Naive B cell (primary cell): ENCODE measurements around the gene NCBP3. TPM values are rescaled to one million over a fixed set of nuclear protein-coding genes. Genes with fewer than 3 reads are reported as not detected.

Source experiments
- ATAC-seq, 2 donors: fragments of 150-1000 bp; cut with Tn5 transposase; 2 replicates each; pipeline ENCODE4 v1.10.0; 2021; ENCODE audit warnings: low read depth in 2 of 2, mild to moderate bottlenecking in 2 of 2, moderate library complexity in 2 of 2
- DNase-seq: peaks from one replicate; pipeline ENCODE4 v3.0.0; 2022
- H3K27ac Mint-ChIP-seq, 6 donors: one replicate each; pipeline ENCODE4 v1.8.0; 2020 to 2022; ENCODE audit warnings: mild to moderate bottlenecking in 6 of 6, mixed read lengths in 6 of 6, moderate library complexity in 5 of 6, inconsistent platforms in 2 of 6
- H3K27me3 Mint-ChIP-seq, 3 donors: one replicate each; pipeline ENCODE4 v1.8.0; 2021 to 2022; ENCODE audit warnings: mixed read lengths in 3 of 3, mild to moderate bottlenecking in 1 of 3
- H3K36me3 Mint-ChIP-seq, 2 donors: one replicate each; pipeline ENCODE4 v1.8.0; 2020 to 2022; ENCODE audit warnings: mixed read lengths in 2 of 2, inconsistent platforms in 1 of 2, mild to moderate bottlenecking in 1 of 2
- H3K4me1 Mint-ChIP-seq, 3 donors: one replicate each; pipeline ENCODE4 v1.8.0; 2020 to 2022; ENCODE audit warnings: mixed read lengths in 3 of 3, inconsistent platforms in 1 of 3, mild to moderate bottlenecking in 1 of 3, moderate library complexity in 1 of 3
- H3K4me3 Mint-ChIP-seq, 8 donors: one replicate each; pipeline ENCODE4 v1.8.0; 2020 to 2022; ENCODE audit warnings: mild to moderate bottlenecking in 8 of 8, mixed read lengths in 8 of 8, moderate library complexity in 8 of 8, inconsistent platforms in 2 of 8
- H3K9me3 Mint-ChIP-seq, 7 donors: one replicate each; pipeline ENCODE4 v1.8.0; 2020 to 2022; ENCODE audit warnings: mixed read lengths in 7 of 7, mild to moderate bottlenecking in 5 of 7, inconsistent platforms in 2 of 7, moderate library complexity in 1 of 7
- polyA plus RNA-seq, 6 donors: library from polyadenylated mRNA; unstranded; fragments of 300-500 nt; fragmentation: Illumina TruSeq; gene quantifications; one replicate each; pipeline ENCODE4 v1.2.3, GENCODE V29; 2021; ENCODE audit warnings: low read depth in 6 of 6

NCBP3 gene
- polyA plus RNA-seq = 10 to 100 TPM in 5 of 6 donors, 1 to 10 TPM in 1; 9.4 to 34.1 (median 13.2) TPM

- Mint-ChIP-seq H3K4me1 (peaks cover 15 to 32% (median 16%) of the 10 kb centered on the region in 3 donors), H3K9me3 (no peaks in the 10 kb centered on the region), H3K27ac (peak within 1 kb of the TSS; percentile 83 to 96 (median 92)), H3K4me3 (peak within 1 kb of the TSS; percentile 86 to 99 (median 94)), H3K36me3 (peaks cover under 1 to 2% of the 10 kb centered on the region in 2 donors), H3K27me3 (peaks cover 0 to 3% (median 0%) of the 10 kb centered on the region in 3 donors)
- DNase-seq (peak; percentile 90), ATAC-seq (peak; percentile 94 to 95)
Observed at GRCh38 chr17:3845621-3846436, at the start of gene NCBP3. Gene NCBP3 (minus strand): TSS chr17:3846246. CDS start chr17:3846223, 23 bp downstream.

- H3K27me3 Mint-ChIP-seq = no peaks in the 10 kb centered on the region
- peaks cover 0 to 8% of the 10 kb centered on the region in 2 donors for H3K36me3 Mint-ChIP-seq
- no peak for DNase-seq
- H3K27ac Mint-ChIP-seq = peak overlapping the region in 5 of 6 donors; percentile 14 to 81 (median 65)
- ATAC-seq = no peak
- peaks cover 34 to 38% (median 37%) of the 10 kb centered on the region in 3 donors for H3K4me1 Mint-ChIP-seq
- no peaks in the 10 kb centered on the region for H3K9me3 Mint-ChIP-seq
- H3K4me3 Mint-ChIP-seq = peak overlapping the region in 3 of 8 donors; percentile 0 to 71 (median 60)
Observed at GRCh38 chr17:3895354-3895753, 49.3 kb upstream of the NCBP3 start.

GRCh38 chr17:3894911-3895343, 48.9 kb upstream of the NCBP3 start:
- no peaks in the 10 kb centered on the region for H3K27me3 Mint-ChIP-seq

GRCh38 chr17:3894188-3894587, 48.1 kb upstream of the NCBP3 start:
- H3K27me3 Mint-ChIP-seq = no peaks in the 10 kb centered on the region
- DNase-seq = no peak
- ATAC-seq = no peak
- H3K9me3 Mint-ChIP-seq = no peaks in the 10 kb centered on the region
- peak overlapping the region; percentile 83 to 90 (median 86) for H3K4me3 Mint-ChIP-seq
- peaks cover 38 to 41% (median 41%) of the 10 kb centered on the region in 3 donors for H3K4me1 Mint-ChIP-seq
- H3K27ac Mint-ChIP-seq = peak overlapping the region in 2 of 6 donors; percentile 92 to 94
- H3K36me3 Mint-ChIP-seq = peaks cover 0 to 8% of the 10 kb centered on the region in 2 donors

More at GRCh38 chr17:3894911-3895343, 48.9 kb upstream of the NCBP3 start:
- Mint-ChIP-seq H3K36me3 (peaks cover 0 to 8% of the 10 kb centered on the region in 2 donors), H3K9me3 (no peaks in the 10 kb centered on the region), H3K4me1 (peaks cover 38 to 41% (median 41%) of the 10 kb centered on the region in 3 donors), H3K27ac (peak overlapping the region in 5 of 6 donors; percentile 14 to 81 (median 65)), H3K4me3 (peak overlapping the region in 5 of 8 donors; percentile 0 to 71 (median 59))
- no peak for ATAC-seq
- no peak for DNase-seq

GRCh38 chr17:3893720-3894116, 47.7 kb upstream of the NCBP3 start:
- peak overlapping the region; percentile 83 to 90 (median 86) for H3K4me3 Mint-ChIP-seq
- H3K27ac Mint-ChIP-seq = peak overlapping the region; percentile 86 to 94 (median 92)
- H3K4me1 Mint-ChIP-seq = peaks cover 38 to 41% (median 41%) of the 10 kb centered on the region in 3 donors
- DNase-seq (no peak), ATAC-seq (no peak)
- H3K36me3 Mint-ChIP-seq = peaks cover 0 to 8% of the 10 kb centered on the region in 2 donors
- no peaks in the 10 kb centered on the region for H3K9me3 Mint-ChIP-seq
- H3K27me3 Mint-ChIP-seq = no peaks in the 10 kb centered on the region

GRCh38 chr17:3893003-3893719, 47.1 kb upstream of the NCBP3 start, which contains the start of gene CAMKK1:
Gene CAMKK1 (minus strand): TSS chr17:3893053. CDS start chr17:3885687, 7,366 bp downstream.
- H3K4me3 Mint-ChIP-seq = peak within 1 kb of the TSS; percentile 83 to 93 (median 89)
- H3K4me1 Mint-ChIP-seq = peaks cover 38 to 41% (median 41%) of the 10 kb centered on the region in 3 donors
- H3K27ac Mint-ChIP-seq = peak within 1 kb of the TSS; percentile 90 to 97 (median 94)
- H3K27me3 Mint-ChIP-seq = no peaks in the 10 kb centered on the region
- peaks cover 0 to 2% of the 10 kb centered on the region in 2 donors for H3K36me3 Mint-ChIP-seq
- no peaks in the 10 kb centered on the region for H3K9me3 Mint-ChIP-seq
- ATAC-seq (peak; percentile 75 to 77), DNase-seq (peak; percentile 92)

GRCh38 chr17:3892095-3892998, 46.3 kb upstream of the NCBP3 start:
- DNase-seq = peak; percentile 88
- Mint-ChIP-seq H3K27ac (peak overlapping the region; percentile 45 to 97 (median 94)), H3K9me3 (no peaks in the 10 kb centered on the region), H3K27me3 (no peaks in the 10 kb centered on the region), H3K36me3 (no peaks in the 10 kb centered on the region), H3K4me1 (peaks cover 45 to 47% (median 47%) of the 10 kb centered on the region in 3 donors), H3K4me3 (peak overlapping the region; percentile 64 to 93 (median 85))
- ATAC-seq = peak; percentile 65 to 67

- Mint-ChIP-seq H3K4me3 (peak overlapping the region; percentile 64 to 93 (median 84)), H3K27me3 (no peaks in the 10 kb centered on the region), H3K9me3 (no peaks in the 10 kb centered on the region), H3K36me3 (no peaks in the 10 kb centered on the region), H3K27ac (peak overlapping the region; percentile 45 to 97 (median 94)), H3K4me1 (peaks cover 52 to 54% (median 53%) of the 10 kb centered on the region in 3 donors)
- ATAC-seq (no peak), DNase-seq (no peak)
Observed at GRCh38 chr17:3891626-3892094, 45.6 kb upstream of the NCBP3 start.

- ATAC-seq (no peak), DNase-seq (no peak)
- Mint-ChIP-seq H3K36me3 (no peaks in the 10 kb centered on the region), H3K9me3 (no peaks in the 10 kb centered on the region), H3K27ac (peak overlapping the region in 5 of 6 donors; percentile 45 to 97 (median 78)), H3K4me3 (peak overlapping the region in 6 of 8 donors; percentile 37 to 92 (median 82)), H3K27me3 (no peaks in the 10 kb centered on the region), H3K4me1 (peaks cover 58 to 60% (median 60%) of the 10 kb centered on the region in 3 donors)
Observed at GRCh38 chr17:3890878-3891219, 44.8 kb upstream of the NCBP3 start.

GRCh38 chr17:3890082-3890877, 44.2 kb upstream of the NCBP3 start:
- Mint-ChIP-seq H3K27ac (peak overlapping the region in 5 of 6 donors; percentile 44 to 92 (median 88)), H3K27me3 (no peaks in the 10 kb centered on the region), H3K4me1 (peaks cover 58 to 61% (median 58%) of the 10 kb centered on the region in 3 donors), H3K4me3 (peak overlapping the region in 3 of 8 donors; percentile 49 to 82 (median 56)), H3K9me3 (no peaks in the 10 kb centered on the region), H3K36me3 (no peaks in the 10 kb centered on the region)
- no peak for DNase-seq
- no peak for ATAC-seq

- H3K4me1 Mint-ChIP-seq = peaks cover 53 to 57% (median 53%) of the 10 kb centered on the region in 3 donors
- ATAC-seq (no peak), DNase-seq (no peak)
- H3K36me3 Mint-ChIP-seq = no peaks in the 10 kb centered on the region
- H3K4me3 Mint-ChIP-seq = peak overlapping the region in 3 of 8 donors; percentile 7 to 37 (median 12)
- no peaks in the 10 kb centered on the region for H3K9me3 Mint-ChIP-seq
- no peak overlapping the region for H3K27ac Mint-ChIP-seq
- H3K27me3 Mint-ChIP-seq = no peaks in the 10 kb centered on the region
Observed at GRCh38 chr17:3889325-3890012, 43.4 kb upstream of the NCBP3 start.
